OCI-LY3 (cell line): ENCODE data around the gene ARSK.

Source experiments
- H2AFZ ChIP-seq: fragments of 200-600, 300-600 bp; shearing (Covaris generic); 2 replicates; pipeline ENCODE4 v1.6.0; 2014; ENCODE audit warnings: antibody characterized with exemption, low read depth, low read length
- H3K27ac ChIP-seq: fragments of 200-600, 300-600 bp; sonication (generic); 2 replicates; pipeline ENCODE4 v1.5.1; 2014; ENCODE audit warnings: mild to moderate bottlenecking, low read length, moderate library complexity, mixed read lengths
- H3K27me3 ChIP-seq: fragments of 200-600, 300-600 bp; sonication (generic); 2 replicates; pipeline ENCODE4 v1.6.1; 2014; ENCODE audit warnings: low read depth, low read length, mixed read lengths
- H3K36me3 ChIP-seq: fragments of 200-600, 300-600 bp; sonication (generic); replicated peaks from 2 replicates; pipeline ENCODE3; 2014; ENCODE audit warnings: low read depth, low read length, mixed read lengths
- H3K4me1 ChIP-seq: fragments of 300-600, 200-600 bp; sonication (generic); 2 replicates; pipeline ENCODE4 v1.6.1; 2014; ENCODE audit warnings: low read length, mixed read lengths
- H3K4me2 ChIP-seq: fragments of 200-600, 300-600 bp; sonication (generic); 2 replicates; pipeline ENCODE4 v1.6.1; 2014; ENCODE audit warnings: low read length, mixed read lengths
- H3K4me3 ChIP-seq: fragments of 300-600, 200-600 bp; sonication (generic); 2 replicates; pipeline ENCODE4 v1.5.1; 2014; ENCODE audit warnings: antibody characterized with exemption, mild to moderate bottlenecking, low read length, moderate library complexity
- H3K79me2 ChIP-seq: fragments of 300-600, 200-600 bp; shearing (Covaris generic); 2 replicates; pipeline ENCODE4 v1.6.1; 2014; ENCODE audit warnings: mild to moderate bottlenecking, low read length, mixed read lengths
- H3K9ac ChIP-seq: fragments of 300-600, 200-600 bp; shearing (Covaris generic); 2 replicates; pipeline ENCODE4 v1.6.0; 2014; ENCODE audit warnings: mild to moderate bottlenecking, low read length, moderate library complexity
- H3K9me3 ChIP-seq: fragments of 200-600, 300-600 bp; shearing (Covaris generic); 2 replicates; pipeline ENCODE4 v1.6.1; 2014; ENCODE audit warnings: low read length, mixed read lengths; ENCODE audit not compliant: insufficient read depth
- H4K20me1 ChIP-seq: fragments of 200-600, 300-600 bp; sonication (generic); 2 replicates; pipeline ENCODE4 v1.6.1; 2016; ENCODE audit warnings: low read length, mixed read lengths; ENCODE audit not compliant: insufficient read depth
- EZH2phosphoT487 ChIP-seq: fragments of 200-600 bp; shearing (Covaris generic); IDR thresholded peaks from 2 replicates; pipeline ENCODE4 v1.6.1; 2018; ENCODE audit warnings: antibody characterized with exemption, mixed run types, low read depth
- TF ChIP-seq, protein P1 (sequence below): fragments of 200-600, 300-600 bp; sonication (generic); IDR thresholded peaks from 2 replicates; pipeline ENCODE4 v1.5.1; 2014; ENCODE audit warnings: antibody characterized with exemption, low read length, low read depth

The ARSK gene

DNA sequence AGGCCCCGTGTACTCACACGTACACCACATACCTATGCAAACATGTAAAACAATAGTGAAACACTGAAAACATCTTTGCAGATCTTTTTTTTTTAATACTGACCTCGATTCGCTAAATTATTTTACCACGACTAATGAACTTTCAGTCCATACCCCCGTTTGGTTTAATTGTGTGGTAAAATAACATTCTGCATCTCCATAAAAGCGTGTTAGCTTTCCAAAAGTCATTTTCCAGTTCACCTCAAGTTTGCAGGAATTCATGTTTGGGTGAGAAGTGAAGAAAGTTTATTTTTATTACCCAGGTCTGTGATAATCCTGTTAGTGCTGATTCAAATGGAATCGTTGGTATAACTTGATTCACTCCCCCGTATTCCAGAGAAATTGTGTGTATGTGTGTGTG, 652 bp downstream of the ARSK start:
- peak overlapping the region; percentile 50 for H2AFZ ChIP-seq
- H3K9ac ChIP-seq, result peak overlapping the region; percentile 75
- peak overlapping the region; percentile 82 for H3K27ac ChIP-seq
- H3K9me3 ChIP-seq, result no peaks in the 10 kb centered on the region
- no peaks in the 10 kb centered on the region for H3K27me3 ChIP-seq
- peak overlapping the region; percentile 89 for H3K4me2 ChIP-seq
- H3K4me3 ChIP-seq, result peak overlapping the region; percentile 93
- H3K36me3 ChIP-seq, result peaks cover 6% of the 10 kb centered on the region
- H3K79me2 ChIP-seq, result peaks cover 31% of the 10 kb centered on the region
- peaks cover 12% of the 10 kb centered on the region for H3K4me1 ChIP-seq
- no peaks in the 10 kb centered on the region for H4K20me1 ChIP-seq
- no peak for TF ChIP-seq EZH2phosphoT487
- TF ChIP-seq, protein P1, sequence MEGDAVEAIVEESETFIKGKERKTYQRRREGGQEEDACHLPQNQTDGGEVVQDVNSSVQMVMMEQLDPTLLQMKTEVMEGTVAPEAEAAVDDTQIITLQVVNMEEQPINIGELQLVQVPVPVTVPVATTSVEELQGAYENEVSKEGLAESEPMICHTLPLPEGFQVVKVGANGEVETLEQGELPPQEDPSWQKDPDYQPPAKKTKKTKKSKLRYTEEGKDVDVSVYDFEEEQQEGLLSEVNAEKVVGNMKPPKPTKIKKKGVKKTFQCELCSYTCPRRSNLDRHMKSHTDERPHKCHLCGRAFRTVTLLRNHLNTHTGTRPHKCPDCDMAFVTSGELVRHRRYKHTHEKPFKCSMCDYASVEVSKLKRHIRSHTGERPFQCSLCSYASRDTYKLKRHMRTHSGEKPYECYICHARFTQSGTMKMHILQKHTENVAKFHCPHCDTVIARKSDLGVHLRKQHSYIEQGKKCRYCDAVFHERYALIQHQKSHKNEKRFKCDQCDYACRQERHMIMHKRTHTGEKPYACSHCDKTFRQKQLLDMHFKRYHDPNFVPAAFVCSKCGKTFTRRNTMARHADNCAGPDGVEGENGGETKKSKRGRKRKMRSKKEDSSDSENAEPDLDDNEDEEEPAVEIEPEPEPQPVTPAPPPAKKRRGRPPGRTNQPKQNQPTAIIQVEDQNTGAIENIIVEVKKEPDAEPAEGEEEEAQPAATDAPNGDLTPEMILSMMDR, result no peak

DNA sequence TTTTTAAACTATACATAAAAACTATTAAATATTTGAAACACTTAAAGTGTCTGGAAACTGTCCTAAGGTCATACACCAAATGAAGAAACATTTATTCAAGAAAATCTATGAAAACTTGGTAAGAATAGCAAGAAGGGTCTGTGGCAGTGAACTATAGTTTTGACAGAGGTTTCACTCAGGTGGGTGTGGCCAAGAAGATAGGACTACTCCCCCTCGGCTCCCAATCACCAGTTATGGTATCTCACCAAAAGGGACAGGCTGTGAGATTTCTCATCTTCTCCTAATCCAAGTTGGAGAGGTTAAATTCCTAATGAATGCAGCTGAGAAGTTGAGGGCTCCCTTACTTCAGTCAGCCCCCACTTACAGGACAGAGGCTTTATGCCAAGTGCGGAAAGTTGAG, 2.9 kb downstream of the ARSK start:
- H3K4me3 ChIP-seq, result no peak overlapping the region
- H3K4me2 ChIP-seq, result no peak overlapping the region
- H3K27me3 ChIP-seq, result no peaks in the 10 kb centered on the region
- H3K4me1 ChIP-seq, result peaks cover 12% of the 10 kb centered on the region
- peaks cover 2% of the 10 kb centered on the region for H3K36me3 ChIP-seq
- H4K20me1 ChIP-seq, result no peaks in the 10 kb centered on the region
- no peaks in the 10 kb centered on the region for H3K9me3 ChIP-seq
- H2AFZ ChIP-seq, result no peak overlapping the region
- no peak overlapping the region for H3K9ac ChIP-seq
- no peak overlapping the region for H3K27ac ChIP-seq
- TF ChIP-seq, protein P1, result no peak
- TF ChIP-seq EZH2phosphoT487, result no peak
- H3K79me2 ChIP-seq, result peaks cover 30% of the 10 kb centered on the region

DNA sequence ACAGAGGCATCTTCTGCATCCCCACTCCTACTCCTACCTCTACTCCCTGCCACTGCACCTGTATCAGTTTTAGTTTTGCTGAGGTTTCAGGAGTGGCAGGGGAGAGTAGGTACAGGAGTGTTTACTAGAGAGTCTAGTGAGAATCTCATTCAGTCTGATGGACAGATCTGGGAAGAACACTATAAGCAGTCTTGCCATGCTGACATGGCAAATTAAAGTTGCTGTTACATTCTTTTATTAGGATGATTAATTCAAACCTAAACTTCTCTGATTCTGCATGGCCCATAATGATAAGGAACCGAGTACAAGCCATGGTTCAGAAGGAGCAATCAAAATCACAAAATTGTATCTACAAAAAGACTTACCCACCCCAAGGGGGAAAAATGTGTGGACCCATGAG, 7.4 kb downstream of the ARSK start:
- Histone ChIP-seq H3K9ac (no peak overlapping the region), H3K4me1 (no peaks in the 10 kb centered on the region), H3K4me3 (no peak overlapping the region), H3K36me3 (no peaks in the 10 kb centered on the region), H3K4me2 (no peak overlapping the region), H3K27ac (no peak overlapping the region), H4K20me1 (no peaks in the 10 kb centered on the region), H3K27me3 (no peaks in the 10 kb centered on the region), H3K79me2 (no peaks in the 10 kb centered on the region), H3K9me3 (no peaks in the 10 kb centered on the region), H2AFZ (no peak overlapping the region)
- TF ChIP-seq, protein P1, result no peak
- no peak for TF ChIP-seq EZH2phosphoT487

DNA sequence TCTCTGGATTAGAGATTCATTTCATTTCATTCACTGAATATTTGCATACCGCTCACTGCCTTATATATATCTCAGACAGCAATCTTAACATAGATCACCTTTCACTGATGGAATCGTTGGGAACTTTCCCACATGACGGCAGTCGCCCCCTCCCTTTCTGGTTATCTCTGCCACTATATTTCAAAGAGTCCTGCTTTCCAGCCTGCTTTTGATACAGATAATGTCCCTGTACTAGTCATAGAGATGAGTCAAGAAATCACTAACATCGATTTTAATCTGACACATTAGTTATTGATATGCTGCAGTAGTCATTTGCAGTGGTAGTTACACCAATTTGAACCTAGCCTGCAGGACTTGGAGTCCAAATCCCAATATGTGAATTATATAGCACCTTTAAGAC, 8.5 kb downstream of the ARSK start:
- H4K20me1 ChIP-seq, result no peaks in the 10 kb centered on the region
- H3K4me3 ChIP-seq, result no peak overlapping the region
- TF ChIP-seq EZH2phosphoT487, result no peak
- TF ChIP-seq, protein P1, result no peak
- H3K9me3 ChIP-seq, result no peaks in the 10 kb centered on the region
- no peaks in the 10 kb centered on the region for H3K27me3 ChIP-seq
- no peak overlapping the region for H3K4me2 ChIP-seq
- H3K9ac ChIP-seq, result no peak overlapping the region
- no peak overlapping the region for H2AFZ ChIP-seq
- no peaks in the 10 kb centered on the region for H3K4me1 ChIP-seq
- H3K27ac ChIP-seq, result no peak overlapping the region
- H3K36me3 ChIP-seq, result no peaks in the 10 kb centered on the region
- no peaks in the 10 kb centered on the region for H3K79me2 ChIP-seq
